ENCODE measurements around the gene ACADVL. TPM values are rescaled to one million over a fixed set of nuclear protein-coding genes. Genes with fewer than 3 reads are reported as not detected.

Gene ACADVL
- polyA plus RNA-seq, 3 donors, result 152 to 1,231 (median 154) TPM

- H3K27ac Mint-ChIP-seq, result peak within 1 kb of the TSS; percentile 76 to 92 (median 86)
- Histone ChIP-seq H3K36me3 (replicated peaks in 1 of 2; ENCODE audit: control insufficient read depth in 1 of 2, insufficient read depth in 2 of 2, low read length in 2 of 2) (peaks cover 29 to 36% of the 10 kb centered on the region in 2 donors), H2AFZ (ENCODE audit: insufficient read depth, low read depth, low read length, poor library complexity, severe bottlenecking) (peak within 1 kb of the TSS; percentile 87), H3K4me2 (replicated peaks; ENCODE audit: extremely low read depth, low read length, poor library complexity, severe bottlenecking) (peak within 1 kb of the TSS; percentile 79), H4K20me1 (ENCODE audit: insufficient read depth, low read length) (peaks cover 37% of the 10 kb centered on the region), H3K9ac (ENCODE audit: insufficient read depth, low read length, poor library complexity, severe bottlenecking) (peak within 1 kb of the TSS; percentile 78), H3K4me3 (replicated peaks in 1 of 3; ENCODE audit: low read depth in 2 of 3, low read length in 3 of 3) (peak within 1 kb of the TSS; percentile 81 to 90 (median 86)), H3K27ac (ENCODE audit: low read depth in 1 of 2, low read length in 2 of 2) (peak within 1 kb of the TSS; percentile 50 to 76), H3K4me1 (ENCODE audit: control insufficient read depth in 1 of 2, insufficient read depth in 2 of 2, low read length in 2 of 2) (peaks cover 50 to 60% of the 10 kb centered on the region in 2 donors), H3K79me2 (ENCODE audit: insufficient read depth, low read length) (peaks cover 75% of the 10 kb centered on the region), H3K27me3 (ENCODE audit: control insufficient read depth in 2 of 2, insufficient read depth in 2 of 2, low read length in 2 of 2) (no peaks in the 10 kb centered on the region), H3K9me3 (replicated peaks in 1 of 2; ENCODE audit: control insufficient read depth in 1 of 2, insufficient read depth in 1 of 2, low read length in 2 of 2) (no peaks in the 10 kb centered on the region)
- H3K4me3 Mint-ChIP-seq, result peak within 1 kb of the TSS; percentile 90 to 94
- intact Hi-C loops (cut with micrococcal nuclease), result loop anchor here in 1 of 2 donors (2.0 to 10.0 kb wide), 2 partner anchors 20 to 250 kb away; partner anchors contain the start of genes POLR2A and SLC35G6
- no peak for TF ChIP-seq CTCF (IDR thresholded peaks at IDR 0.05)
- H3K4me1 Mint-ChIP-seq, result peaks cover 54% of the 10 kb centered on the region
- peak; percentile 92 to 93 (median 93) for DNase-seq
- H3K36me3 Mint-ChIP-seq, result peaks cover 36 to 41% of the 10 kb centered on the region in 2 donors
- 0% methylated on average over 63 of the region's 72 CpGs for WGBS (ENCODE audit: insufficient coverage)
- H3K9me3 Mint-ChIP-seq, result peaks cover 0 to 1% (median 0%) of the 10 kb centered on the region in 7 donors
- H3K27me3 Mint-ChIP-seq (ENCODE audit: low read depth in 3 of 3), result peaks cover 0 to 2% (median 0%) of the 10 kb centered on the region in 3 donors
These were observed 14.6 kb downstream of the ACADVL start, which contains the start of gene DVL2 for GRCh38 chr17:7234083-7234951. TSS of gene DVL2 (minus strand) at chr17:7234517. CDS start at chr17:7234262, 255 bp downstream.

Data from CD14-positive monocyte (primary cell).